Transverse colon (tissue), 4 donors: ENCODE data around the gene NSD1. TPM values are rescaled to one million over a fixed set of nuclear protein-coding genes. Genes with fewer than 3 reads are reported as not detected.

Experiments
- DNase-seq: peaks from one replicate; pipeline ENCODE4 v3.0.0-alpha.2; 2019
- H3K27ac ChIP-seq, 4 donors: fragments of 200-600 bp; sonication (generic); 2 replicates each; pipeline ENCODE4 v1.5.1; 2016 to 2018; ENCODE audit warnings: inconsistent platforms in 4 of 4
- H3K27me3 ChIP-seq: fragments of 200-600 bp; sonication (generic); 2 replicates; pipeline ENCODE4 v1.5.1; 2017; ENCODE audit warnings: inconsistent platforms
- H3K36me3 ChIP-seq, 4 donors: fragments of 200-600 bp; sonication (generic); 2 replicates each; pipeline ENCODE4 v1.5.1; 2017 to 2019; ENCODE audit warnings: inconsistent platforms in 4 of 4
- H3K4me1 ChIP-seq, 4 donors: fragments of 200-600 bp; sonication (generic); 2 replicates each; pipeline ENCODE4 v1.5.1; 2017 to 2020; ENCODE audit warnings: inconsistent platforms in 4 of 4
- H3K4me3 ChIP-seq, 4 donors: fragments of 200-600 bp; sonication (generic); 1 replicate in 1 of 4; 2 replicates in 3 of 4; pipeline versions ENCODE4 v1.5.1 to v1.6.1; 2017 to 2019; ENCODE audit warnings: inconsistent platforms in 4 of 4
- H3K9me3 ChIP-seq, 2 donors: fragments of 200-600 bp; sonication (generic); 2 replicates each; pipeline ENCODE4 v1.5.1; 2017 to 2019; ENCODE audit warnings: inconsistent platforms in 2 of 2
- EP300 ChIP-seq: sonication (generic); formaldehyde crosslinking; IDR thresholded peaks from one replicate; pipeline ENCODE4 v1.6.1; 2017; ENCODE audit warnings: antibody characterized with exemption, low read depth
- POLR2A ChIP-seq: fragments of 450-650 bp; IDR thresholded peaks from one replicate; pipeline ENCODE4 v1.6.1; 2016; ENCODE audit warnings: antibody characterized with exemption, mild to moderate bottlenecking, moderate library complexity
- POLR2AphosphoS5 ChIP-seq, 3 donors: sonication (generic); formaldehyde crosslinking; IDR thresholded peaks; one replicate each; pipeline ENCODE4 v1.6.1; 2016; ENCODE audit warnings: antibody characterized with exemption in 3 of 3
- WGBS, 2 donors: methylation state at CpG; one replicate each; pipeline ENCODE4 v1.1.5; 2018; ENCODE audit warnings: low coverage in 1 of 2; 5-methylcytosine and 5-hydroxymethylcytosine counted together
- in situ Hi-C, 4 donors: fragments of 200-750 bp; cut with MboI; loops; one replicate each; pipeline versions ENCODE4 v1.15.0 to v1.15.1; 2017; ENCODE audit warnings: low sequenced_read_pairs in 3 of 4, low pct_ligation_motif_present in 1 of 4, low pct_unique_long_range_greater_than_20kb in 1 of 4
- intact Hi-C: fragments of 100-400 bp; cut with DNase I; formaldehyde crosslinking; loops from one replicate; pipeline ENCODE4 v1.15.1; 2023; ENCODE audit warnings: low total_unique reads
- total RNA-seq, 4 donors: library from RNA; depleted of rRNA; stranded (reverse); fragments of >200 nt; gene quantifications; one replicate each; pipeline ENCODE4 v1.1.0, GENCODE V29; 2016
- TF ChIP-seq, protein P1 (sequence below), 5 experiments: fragments of 200-600 bp in 3 of 5; fragments of 450-650 bp in 2 of 5; sonication (generic) in 3 of 5; IDR thresholded peaks; 1 replicate in 2 of 5; 2 replicates in 3 of 5; pipeline ENCODE4 v1.5.1; 2016 to 2017; ENCODE audit warnings: antibody characterized with exemption in 5 of 5, inconsistent platforms in 3 of 5, mild to moderate bottlenecking in 2 of 5, moderate library complexity in 1 of 5

Gene NSD1
- total RNA-seq, 4 donors from 2014 or later, result 32.6 to 84.9 (median 60.7) TPM

DNA sequence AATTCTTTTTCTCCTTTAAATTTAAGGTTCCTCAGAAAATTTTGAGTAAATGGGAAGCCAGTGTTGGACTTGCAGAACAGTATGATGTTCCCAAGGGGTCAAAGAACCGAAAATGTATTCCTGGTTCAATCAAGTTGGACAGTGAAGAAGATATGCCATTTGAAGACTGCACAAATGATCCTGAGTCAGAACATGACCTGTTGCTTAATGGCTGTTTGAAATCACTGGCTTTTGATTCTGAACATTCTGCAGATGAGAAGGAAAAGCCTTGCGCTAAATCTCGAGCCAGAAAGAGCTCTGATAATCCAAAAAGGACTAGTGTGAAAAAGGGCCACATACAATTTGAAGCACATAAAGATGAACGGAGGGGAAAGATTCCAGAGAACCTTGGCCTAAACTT, 76.0 kb downstream of the NSD1 start:
- DNase-seq, result no peak
- no peak for TF ChIP-seq POLR2AphosphoS5 (IDR thresholded peaks at IDR 0.05)
- TF ChIP-seq EP300, result no peak
- TF ChIP-seq, protein P1, sequence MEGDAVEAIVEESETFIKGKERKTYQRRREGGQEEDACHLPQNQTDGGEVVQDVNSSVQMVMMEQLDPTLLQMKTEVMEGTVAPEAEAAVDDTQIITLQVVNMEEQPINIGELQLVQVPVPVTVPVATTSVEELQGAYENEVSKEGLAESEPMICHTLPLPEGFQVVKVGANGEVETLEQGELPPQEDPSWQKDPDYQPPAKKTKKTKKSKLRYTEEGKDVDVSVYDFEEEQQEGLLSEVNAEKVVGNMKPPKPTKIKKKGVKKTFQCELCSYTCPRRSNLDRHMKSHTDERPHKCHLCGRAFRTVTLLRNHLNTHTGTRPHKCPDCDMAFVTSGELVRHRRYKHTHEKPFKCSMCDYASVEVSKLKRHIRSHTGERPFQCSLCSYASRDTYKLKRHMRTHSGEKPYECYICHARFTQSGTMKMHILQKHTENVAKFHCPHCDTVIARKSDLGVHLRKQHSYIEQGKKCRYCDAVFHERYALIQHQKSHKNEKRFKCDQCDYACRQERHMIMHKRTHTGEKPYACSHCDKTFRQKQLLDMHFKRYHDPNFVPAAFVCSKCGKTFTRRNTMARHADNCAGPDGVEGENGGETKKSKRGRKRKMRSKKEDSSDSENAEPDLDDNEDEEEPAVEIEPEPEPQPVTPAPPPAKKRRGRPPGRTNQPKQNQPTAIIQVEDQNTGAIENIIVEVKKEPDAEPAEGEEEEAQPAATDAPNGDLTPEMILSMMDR (IDR thresholded peaks at IDR 0.05), result no peak
- no peak for TF ChIP-seq POLR2A
- no peaks in the 10 kb centered on the region for H3K9me3 ChIP-seq
- intact Hi-C loops (no loop called here), in situ Hi-C loops (no loop called here)
- no peaks in the 10 kb centered on the region for H3K4me1 ChIP-seq
- no peak overlapping the region for H3K27ac ChIP-seq
- no peak overlapping the region for H3K4me3 ChIP-seq
- 53 to 87% methylated on average over 4 of the region's 4 CpGs for WGBS, 2 donors
- H3K36me3 ChIP-seq, result peaks cover 0 to 65% (median 29%) of the 10 kb centered on the region in 4 donors
- H3K27me3 ChIP-seq, result no peaks in the 10 kb centered on the region

DNA sequence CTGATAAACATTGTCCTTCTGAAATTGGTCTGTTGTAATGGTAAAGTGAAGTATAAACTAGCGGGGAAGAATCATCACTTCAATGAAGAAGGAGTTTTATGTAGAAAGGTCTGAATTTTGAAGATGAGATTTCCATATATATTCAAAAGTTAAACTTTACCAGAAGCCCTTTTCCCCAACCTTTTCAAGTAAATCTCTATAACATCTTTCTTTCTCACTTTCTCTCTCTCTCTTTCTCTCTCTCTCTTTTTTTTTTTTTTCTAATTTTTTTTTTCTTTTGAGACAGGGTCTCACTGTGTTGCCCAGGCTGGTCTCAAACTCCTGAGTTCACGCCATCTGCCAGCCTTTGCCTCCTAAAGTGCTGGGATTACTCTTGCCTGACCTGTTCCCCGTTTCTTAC, 78.7 kb downstream of the NSD1 start:
- Histone ChIP-seq H3K36me3 (peaks cover 0 to 43% (median 20%) of the 10 kb centered on the region in 4 donors), H3K4me3 (no peak overlapping the region)
- in situ Hi-C loops, result no loop called here

DNA sequence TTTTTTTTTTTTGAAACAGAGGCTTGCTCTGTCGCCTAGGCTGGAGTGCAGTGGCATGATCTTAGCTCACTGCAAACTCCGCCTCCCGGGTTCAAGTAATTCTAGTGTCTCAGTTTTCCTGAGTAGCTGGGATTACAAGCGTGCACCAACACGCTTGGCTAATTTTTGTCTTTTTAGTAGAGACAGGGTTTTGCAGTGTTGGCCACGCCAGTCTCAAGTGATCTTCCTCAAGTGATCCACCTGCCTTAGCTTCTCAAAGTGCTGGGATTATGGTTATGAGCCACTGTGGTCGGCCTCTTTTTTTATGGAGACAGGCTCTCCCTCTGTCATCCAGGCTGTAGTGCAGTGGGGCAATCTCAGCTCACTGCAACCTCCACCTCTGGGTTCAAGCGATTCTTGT, 87.0 kb downstream of the NSD1 start:
- Histone ChIP-seq H3K27ac (no peak overlapping the region), H3K4me3 (no peak overlapping the region), H3K27me3 (no peaks in the 10 kb centered on the region), H3K4me1 (no peaks in the 10 kb centered on the region), H3K9me3 (no peaks in the 10 kb centered on the region), H3K36me3 (no peaks in the 10 kb centered on the region)
- TF ChIP-seq POLR2AphosphoS5 (IDR thresholded peaks at IDR 0.05), result no peak
- no peak for TF ChIP-seq EP300
- TF ChIP-seq POLR2A, result no peak
- TF ChIP-seq, protein P1 (IDR thresholded peaks at IDR 0.05), result no peak
- no peak for DNase-seq
- intact Hi-C loops, result no loop called here
- 89 to 100% methylated on average over 1 to 8 of the region's 8 CpGs for WGBS, 2 donors
- in situ Hi-C loops, result no loop called here

More for the DNA sequence above, 78.7 kb downstream of the NSD1 start:
- no peak overlapping the region for H3K27ac ChIP-seq
- no peaks in the 10 kb centered on the region for H3K4me1 ChIP-seq
- H3K9me3 ChIP-seq, result no peaks in the 10 kb centered on the region
- no peaks in the 10 kb centered on the region for H3K27me3 ChIP-seq
- TF ChIP-seq EP300 (no peak), POLR2A (no peak), POLR2AphosphoS5 (IDR thresholded peaks at IDR 0.05) (no peak)
- TF ChIP-seq, protein P1 (IDR thresholded peaks at IDR 0.05), result no peak
- DNase-seq, result no peak
- 60% methylated on average over 3 of the region's 3 CpGs for WGBS, 2 donors
- intact Hi-C loops, result no loop called here

- TF ChIP-seq POLR2A (no peak), EP300 (no peak), POLR2AphosphoS5 (IDR thresholded peaks at IDR 0.05) (no peak)
- TF ChIP-seq, protein P1 (IDR thresholded peaks at IDR 0.05), result no peak
- no peaks in the 10 kb centered on the region for H3K27me3 ChIP-seq
- no peak overlapping the region for H3K4me3 ChIP-seq
- intact Hi-C loops (no loop called here), in situ Hi-C loops (no loop called here)
- no peak for DNase-seq
- no peaks in the 10 kb centered on the region for H3K9me3 ChIP-seq
- no peak overlapping the region for H3K27ac ChIP-seq
- no peaks in the 10 kb centered on the region for H3K36me3 ChIP-seq
- 67 to 91% methylated on average over 1 to 4 of the region's 4 CpGs for WGBS, 2 donors
- H3K4me1 ChIP-seq, result no peaks in the 10 kb centered on the region
Observed at GRCh38 chr5:177222269-177222668, 88.7 kb downstream of the NSD1 start.
